ENCODE data around the gene KCNMB1.

Gene KCNMB1

DNA sequence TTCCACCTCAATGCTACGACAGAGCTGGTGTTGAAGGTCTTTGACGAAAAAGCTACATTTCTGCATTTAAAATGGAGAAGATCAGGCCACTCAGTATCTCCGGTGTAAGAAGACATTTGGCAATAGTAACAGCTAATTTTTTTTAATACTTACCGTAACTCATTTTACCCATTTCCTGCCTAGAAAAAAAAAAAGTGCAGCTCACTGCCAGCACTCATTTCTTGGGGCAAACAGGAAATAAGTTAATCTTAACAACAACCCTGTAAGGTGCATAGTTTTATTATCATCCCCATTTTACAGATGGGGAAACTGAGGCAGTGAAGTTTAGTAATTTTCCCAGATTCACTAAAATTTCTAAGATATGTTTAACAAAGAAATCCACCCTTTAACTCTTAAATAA, 27.4 kb upstream of the KCNMB1 start:
- no peak overlapping the region for H3K4me3 ChIP-seq (ENCODE audit: low read length in 2 of 2)
- no peaks in the 10 kb centered on the region for H3K36me3 ChIP-seq (replicated peaks in 1 of 2; ENCODE audit: control insufficient read depth in 2 of 2, insufficient read depth in 2 of 2, low read length in 2 of 2)
- no peak overlapping the region for H2BK15ac ChIP-seq (ENCODE audit: low read length)
- H3K79me1 ChIP-seq (ENCODE audit: low read depth, low read length) = no peaks in the 10 kb centered on the region
- H3K27ac ChIP-seq (replicated peaks; ENCODE audit: low read length) = no peak overlapping the region
- no peak overlapping the region for H4K8ac ChIP-seq (ENCODE audit: low read depth, low read length)
- no peak overlapping the region for H2AFZ ChIP-seq (ENCODE audit: low read length)
- WGBS, 2 donors (ENCODE audit: extremely low coverage in 2 of 2, insufficient read length in 2 of 2, insufficient replicate concordance in 1 of 2) = no CpG with 5 or more reads among the region's 4 CpGs
- H2BK5ac ChIP-seq (ENCODE audit: low read length) = no peak overlapping the region
- no peak overlapping the region for H3K18ac ChIP-seq (ENCODE audit: low read length)
- H3K9me3 ChIP-seq (replicated peaks in 1 of 2; ENCODE audit: control insufficient read depth in 2 of 2, insufficient read depth in 1 of 2, low read depth in 1 of 2, low read length in 2 of 2) = peaks cover 0 to 2% of the 10 kb centered on the region in 2 donors
- H4K91ac ChIP-seq (ENCODE audit: low read depth, low read length, poor library complexity) = no peak overlapping the region
- H3K4me1 ChIP-seq (ENCODE audit: control insufficient read depth in 2 of 2, insufficient read depth in 1 of 2, low read depth in 1 of 2, low read length in 2 of 2) = peaks cover 0 to 3% of the 10 kb centered on the region in 2 donors
- H3K27me3 ChIP-seq (ENCODE audit: control insufficient read depth in 3 of 3, insufficient read depth in 3 of 3, low read depth in 1 of 3, low read length in 3 of 3) = no peaks in the 10 kb centered on the region
- H3K14ac ChIP-seq (ENCODE audit: low read length) = no peak overlapping the region
- H2AK5ac ChIP-seq (ENCODE audit: low read depth, low read length) = no peak overlapping the region
- H3K9ac ChIP-seq (ENCODE audit: low read depth, low read length, poor library complexity) = no peak overlapping the region
- H2BK12ac ChIP-seq (ENCODE audit: low read length) = no peak overlapping the region
- H3K4me2 ChIP-seq (ENCODE audit: insufficient read depth, low read length, poor library complexity, severe bottlenecking) = no peak overlapping the region
- no peak overlapping the region for H3K23ac ChIP-seq (ENCODE audit: low read depth, low read length, poor library complexity)
- H3K4ac ChIP-seq (ENCODE audit: low read length) = no peak overlapping the region
- no peak overlapping the region for H2BK120ac ChIP-seq (ENCODE audit: low read depth, low read length)
- DNase-seq (ENCODE audit: low spot score) = no peak

GRCh38 chr5:170414786-170415185, 25.6 kb upstream of the KCNMB1 start:
- H3K14ac ChIP-seq (ENCODE audit: low read length) = no peak overlapping the region
- H3K27me3 ChIP-seq (ENCODE audit: control insufficient read depth in 3 of 3, insufficient read depth in 3 of 3, low read depth in 1 of 3, low read length in 3 of 3) = no peaks in the 10 kb centered on the region
- DNase-seq (ENCODE audit: low spot score) = no peak
- no peak overlapping the region for H4K8ac ChIP-seq (ENCODE audit: low read depth, low read length)
- H4K91ac ChIP-seq (ENCODE audit: low read depth, low read length, poor library complexity) = no peak overlapping the region
- H3K9ac ChIP-seq (ENCODE audit: low read depth, low read length, poor library complexity) = no peak overlapping the region
- H2AFZ ChIP-seq (ENCODE audit: low read length) = no peak overlapping the region
- no peak overlapping the region for H3K4ac ChIP-seq (ENCODE audit: low read length)
- H2AK5ac ChIP-seq (ENCODE audit: low read depth, low read length) = no peak overlapping the region
- no peak overlapping the region for H3K4me2 ChIP-seq (ENCODE audit: insufficient read depth, low read length, poor library complexity, severe bottlenecking)
- H2BK120ac ChIP-seq (ENCODE audit: low read depth, low read length) = no peak overlapping the region
- H3K79me1 ChIP-seq (ENCODE audit: low read depth, low read length) = no peaks in the 10 kb centered on the region
- H2BK5ac ChIP-seq (ENCODE audit: low read length) = no peak overlapping the region
- H2BK12ac ChIP-seq (ENCODE audit: low read length) = no peak overlapping the region
- H3K23ac ChIP-seq (ENCODE audit: low read depth, low read length, poor library complexity) = no peak overlapping the region
- H3K4me1 ChIP-seq (ENCODE audit: control insufficient read depth in 2 of 2, insufficient read depth in 1 of 2, low read depth in 1 of 2, low read length in 2 of 2) = peaks cover 0 to 2% of the 10 kb centered on the region in 2 donors
- H2BK15ac ChIP-seq (ENCODE audit: low read length) = no peak overlapping the region
- H3K9me3 ChIP-seq (replicated peaks in 1 of 2; ENCODE audit: control insufficient read depth in 2 of 2, insufficient read depth in 1 of 2, low read depth in 1 of 2, low read length in 2 of 2) = peaks cover 0 to 2% of the 10 kb centered on the region in 2 donors
- no CpG with 5 or more reads among the region's 6 CpGs for WGBS, 2 donors (ENCODE audit: extremely low coverage in 2 of 2, insufficient read length in 2 of 2, insufficient replicate concordance in 1 of 2)
- H3K4me3 ChIP-seq (ENCODE audit: low read length in 2 of 2) = no peak overlapping the region
- H3K36me3 ChIP-seq (replicated peaks in 1 of 2; ENCODE audit: control insufficient read depth in 2 of 2, insufficient read depth in 2 of 2, low read length in 2 of 2) = no peaks in the 10 kb centered on the region
- no peak overlapping the region for H3K18ac ChIP-seq (ENCODE audit: low read length)
- no peak overlapping the region for H3K27ac ChIP-seq (replicated peaks; ENCODE audit: low read length)

DNA sequence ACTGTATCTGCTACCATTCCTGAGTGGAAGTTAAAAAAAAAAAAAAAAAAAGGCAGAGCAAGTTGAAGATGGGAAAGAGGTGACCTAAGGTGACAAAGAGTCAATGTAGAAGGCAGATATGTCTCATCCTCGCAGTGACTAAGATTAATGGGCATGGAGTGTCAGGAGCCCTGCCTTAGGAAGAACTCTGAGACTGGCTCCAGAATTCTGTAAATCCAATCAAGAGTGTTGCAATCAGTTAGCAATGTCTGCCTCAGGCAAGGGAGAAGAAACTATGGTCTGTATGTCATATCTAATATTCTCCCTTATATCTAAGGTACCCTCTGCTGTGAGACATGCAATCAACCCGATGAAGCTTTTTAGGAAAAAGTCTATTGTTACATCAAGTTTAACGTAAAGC, 24.7 kb upstream of the KCNMB1 start:
- no peak overlapping the region for H3K23ac ChIP-seq (ENCODE audit: low read depth, low read length, poor library complexity)
- H3K36me3 ChIP-seq (replicated peaks in 1 of 2; ENCODE audit: control insufficient read depth in 2 of 2, insufficient read depth in 2 of 2, low read length in 2 of 2) = no peaks in the 10 kb centered on the region
- WGBS, 2 donors (ENCODE audit: extremely low coverage in 2 of 2, insufficient read length in 2 of 2, insufficient replicate concordance in 1 of 2) = no CpG with 5 or more reads among the region's 3 CpGs
- no peak overlapping the region for H2BK120ac ChIP-seq (ENCODE audit: low read depth, low read length)
- H2BK12ac ChIP-seq (ENCODE audit: low read length) = no peak overlapping the region
- H3K4me3 ChIP-seq (ENCODE audit: low read length in 2 of 2) = no peak overlapping the region
- no peak overlapping the region for H2BK15ac ChIP-seq (ENCODE audit: low read length)
- H3K9ac ChIP-seq (ENCODE audit: low read depth, low read length, poor library complexity) = no peak overlapping the region
- no peak for DNase-seq (ENCODE audit: low spot score)
- no peak overlapping the region for H4K91ac ChIP-seq (ENCODE audit: low read depth, low read length, poor library complexity)
- H3K14ac ChIP-seq (ENCODE audit: low read length) = no peak overlapping the region
- H3K4me2 ChIP-seq (ENCODE audit: insufficient read depth, low read length, poor library complexity, severe bottlenecking) = no peak overlapping the region
- no peak overlapping the region for H2AFZ ChIP-seq (ENCODE audit: low read length)
- H3K79me1 ChIP-seq (ENCODE audit: low read depth, low read length) = no peaks in the 10 kb centered on the region
- H3K27ac ChIP-seq (replicated peaks; ENCODE audit: low read length) = no peak overlapping the region
- H3K18ac ChIP-seq (ENCODE audit: low read length) = no peak overlapping the region
- no peak overlapping the region for H4K8ac ChIP-seq (ENCODE audit: low read depth, low read length)
- no peaks in the 10 kb centered on the region for H3K9me3 ChIP-seq (replicated peaks in 1 of 2; ENCODE audit: control insufficient read depth in 2 of 2, insufficient read depth in 1 of 2, low read depth in 1 of 2, low read length in 2 of 2)
- no peak overlapping the region for H2BK5ac ChIP-seq (ENCODE audit: low read length)
- no peak overlapping the region for H2AK5ac ChIP-seq (ENCODE audit: low read depth, low read length)
- H3K4me1 ChIP-seq (ENCODE audit: control insufficient read depth in 2 of 2, insufficient read depth in 1 of 2, low read depth in 1 of 2, low read length in 2 of 2) = peaks cover 0 to 4% of the 10 kb centered on the region in 2 donors
- H3K4ac ChIP-seq (ENCODE audit: low read length) = no peak overlapping the region
- H3K27me3 ChIP-seq (ENCODE audit: control insufficient read depth in 3 of 3, insufficient read depth in 3 of 3, low read depth in 1 of 3, low read length in 3 of 3) = no peaks in the 10 kb centered on the region

DNA sequence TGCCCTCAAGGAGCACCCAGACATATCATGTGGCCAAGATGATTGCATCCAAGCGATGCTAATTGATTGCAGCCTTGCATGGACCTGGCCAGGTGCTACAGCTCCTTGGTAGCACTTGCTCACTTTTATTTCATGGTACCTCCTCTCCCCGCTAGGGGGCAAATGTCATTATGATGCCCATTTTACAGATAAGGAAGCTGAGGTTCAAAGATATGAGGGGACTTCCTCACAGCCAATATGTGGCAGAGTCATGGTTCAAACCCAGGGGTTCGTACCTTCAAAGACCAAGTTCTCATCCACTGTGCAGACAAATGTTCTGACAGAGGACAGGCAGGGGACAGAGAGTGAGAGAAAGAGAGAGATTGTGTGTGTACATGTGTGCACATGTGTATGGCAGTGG, 21.9 kb upstream of the KCNMB1 start:
- Histone ChIP-seq H3K18ac (ENCODE audit: low read length) (no peak overlapping the region), H2BK5ac (ENCODE audit: low read length) (no peak overlapping the region), H3K4me2 (ENCODE audit: insufficient read depth, low read length, poor library complexity, severe bottlenecking) (no peak overlapping the region), H3K79me1 (ENCODE audit: low read depth, low read length) (no peaks in the 10 kb centered on the region), H2AK5ac (ENCODE audit: low read depth, low read length) (no peak overlapping the region), H3K14ac (ENCODE audit: low read length) (no peak overlapping the region), H3K4me3 (ENCODE audit: low read length in 2 of 2) (no peak overlapping the region), H3K9ac (ENCODE audit: low read depth, low read length, poor library complexity) (no peak overlapping the region), H2AFZ (ENCODE audit: low read length) (no peak overlapping the region), H3K36me3 (replicated peaks in 1 of 2; ENCODE audit: control insufficient read depth in 2 of 2, insufficient read depth in 2 of 2, low read length in 2 of 2) (no peaks in the 10 kb centered on the region), H3K27me3 (ENCODE audit: control insufficient read depth in 3 of 3, insufficient read depth in 3 of 3, low read depth in 1 of 3, low read length in 3 of 3) (no peaks in the 10 kb centered on the region), H3K4me1 (ENCODE audit: control insufficient read depth in 2 of 2, insufficient read depth in 1 of 2, low read depth in 1 of 2, low read length in 2 of 2) (peaks cover 0 to 10% of the 10 kb centered on the region in 2 donors), H3K9me3 (replicated peaks in 1 of 2; ENCODE audit: control insufficient read depth in 2 of 2, insufficient read depth in 1 of 2, low read depth in 1 of 2, low read length in 2 of 2) (no peaks in the 10 kb centered on the region), H2BK120ac (ENCODE audit: low read depth, low read length) (no peak overlapping the region), H3K4ac (ENCODE audit: low read length) (no peak overlapping the region), H2BK12ac (ENCODE audit: low read length) (no peak overlapping the region), H4K91ac (ENCODE audit: low read depth, low read length, poor library complexity) (no peak overlapping the region), H3K27ac (replicated peaks; ENCODE audit: low read length) (no peak overlapping the region), H4K8ac (ENCODE audit: low read depth, low read length) (no peak overlapping the region), H2BK15ac (ENCODE audit: low read length) (no peak overlapping the region), H3K23ac (ENCODE audit: low read depth, low read length, poor library complexity) (no peak overlapping the region)
- DNase-seq (ENCODE audit: low spot score) = no peak
- no CpG with 5 or more reads among the region's 3 CpGs for WGBS, 2 donors (ENCODE audit: extremely low coverage in 2 of 2, insufficient read length in 2 of 2, insufficient replicate concordance in 1 of 2)
